Breast epithelium (tissue), 4 donors: Measurements from ENCODE around the gene FOSL1. TPM values are rescaled to one million over a fixed set of nuclear protein-coding genes. Genes with fewer than 3 reads are reported as not detected.

Source experiments
- DNase-seq, 2 donors: peaks; one replicate each; pipeline ENCODE4 v3.0.0-alpha.2; 2019; ENCODE audit warnings: low spot score in 2 of 2
- H3K27ac ChIP-seq, 2 donors: fragments of 200-600 bp; sonication (generic) in 1 of 2; one replicate each; pipeline ENCODE4 v1.5.1; 2016 to 2019; ENCODE audit warnings: mild to moderate bottlenecking in 1 of 2
- H3K27me3 ChIP-seq, 2 donors: fragments of 200-600 bp; sonication (generic) in 1 of 2; one replicate each; pipeline versions ENCODE4 v1.5.1 to v1.6.0; 2017 to 2019; ENCODE audit warnings: control low read depth in 1 of 2, mild to moderate bottlenecking in 1 of 2
- H3K36me3 ChIP-seq: fragments of 200-600 bp; one replicate; pipeline ENCODE4 v1.5.1; 2019
- H3K4me1 ChIP-seq, 2 donors: fragments of 200-600 bp; sonication (generic); one replicate each; pipeline ENCODE4 v1.5.1; 2016 to 2019; ENCODE audit warnings: control low read depth in 1 of 2
- H3K4me3 ChIP-seq, 3 donors: fragments of 200-600 bp; sonication (generic); 1 replicate in 2 of 3; 2 replicates in 1 of 3; pipeline ENCODE4 v1.5.1; 2016 to 2019; ENCODE audit warnings: mild to moderate bottlenecking in 3 of 3, moderate library complexity in 2 of 3
- H3K9me3 ChIP-seq, 2 donors: fragments of 200-600 bp; sonication (generic) in 1 of 2; one replicate each; pipeline ENCODE4 v1.5.1; 2016 to 2019; ENCODE audit warnings: control low read depth in 1 of 2
- POLR2A ChIP-seq: fragments of 450-650 bp; IDR thresholded peaks from one replicate; pipeline ENCODE4 v1.6.1; 2016; ENCODE audit warnings: antibody characterized with exemption, mild to moderate bottlenecking, moderate library complexity
- POLR2AphosphoS5 ChIP-seq, 3 donors: sonication (generic); formaldehyde crosslinking; IDR thresholded peaks; one replicate each; pipeline ENCODE4 v1.6.1; 2017; ENCODE audit warnings: antibody characterized with exemption in 3 of 3
- intact Hi-C: fragments of 100-400 bp; cut with DNase I; formaldehyde crosslinking; loops from one replicate; pipeline ENCODE4 v1.15.1; 2023; ENCODE audit warnings: low total_unique reads
- total RNA-seq, 3 donors: library from RNA; depleted of rRNA; stranded (reverse); fragments of >200 nt; gene quantifications; one replicate each; pipeline ENCODE4 v1.1.0, GENCODE V29; 2016
- TF ChIP-seq, protein P1 (sequence below), 3 donors: fragments of 450-650 bp; IDR thresholded peaks; one replicate each; pipeline ENCODE4 v1.5.1; 2016 to 2017; ENCODE audit warnings: antibody characterized with exemption in 3 of 3, mild to moderate bottlenecking in 3 of 3, moderate library complexity in 3 of 3

FOSL1 gene
- total RNA-seq, 3 donors from 2014 or later, result 2.4 to 17.0 (median 7.2) TPM

DNA sequence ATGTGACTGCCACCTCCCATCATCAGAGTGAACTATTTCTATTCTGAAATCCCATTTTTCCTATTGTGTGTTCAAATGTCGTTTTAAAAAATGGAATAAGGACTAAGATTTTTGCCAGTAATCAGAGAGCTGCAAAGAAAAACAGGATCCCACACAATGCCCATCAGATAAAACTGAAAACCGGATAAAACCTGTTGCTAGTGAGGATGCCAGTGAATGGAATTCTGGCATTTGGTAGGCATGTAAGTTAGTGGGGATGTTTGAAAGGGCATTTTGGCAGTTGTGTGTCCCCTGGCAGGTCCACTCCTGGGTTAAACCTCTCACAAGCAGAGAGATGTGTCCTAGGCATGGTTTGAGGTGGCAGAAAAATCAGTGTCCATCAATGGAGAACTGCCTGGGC lies 25.2 kb upstream of the FOSL1 start:
- Histone ChIP-seq H3K27me3 (no peaks in the 10 kb centered on the region), H3K4me3 (no peak overlapping the region), H3K9me3 (no peaks in the 10 kb centered on the region), H3K36me3 (no peaks in the 10 kb centered on the region), H3K4me1 (peaks cover 0 to 7% of the 10 kb centered on the region in 2 donors), H3K27ac (no peak overlapping the region)
- no peak for DNase-seq
- intact Hi-C loops, result no loop called here
- TF ChIP-seq POLR2A (no peak), POLR2AphosphoS5 (IDR thresholded peaks at IDR 0.05) (no peak)
- TF ChIP-seq, protein P1, sequence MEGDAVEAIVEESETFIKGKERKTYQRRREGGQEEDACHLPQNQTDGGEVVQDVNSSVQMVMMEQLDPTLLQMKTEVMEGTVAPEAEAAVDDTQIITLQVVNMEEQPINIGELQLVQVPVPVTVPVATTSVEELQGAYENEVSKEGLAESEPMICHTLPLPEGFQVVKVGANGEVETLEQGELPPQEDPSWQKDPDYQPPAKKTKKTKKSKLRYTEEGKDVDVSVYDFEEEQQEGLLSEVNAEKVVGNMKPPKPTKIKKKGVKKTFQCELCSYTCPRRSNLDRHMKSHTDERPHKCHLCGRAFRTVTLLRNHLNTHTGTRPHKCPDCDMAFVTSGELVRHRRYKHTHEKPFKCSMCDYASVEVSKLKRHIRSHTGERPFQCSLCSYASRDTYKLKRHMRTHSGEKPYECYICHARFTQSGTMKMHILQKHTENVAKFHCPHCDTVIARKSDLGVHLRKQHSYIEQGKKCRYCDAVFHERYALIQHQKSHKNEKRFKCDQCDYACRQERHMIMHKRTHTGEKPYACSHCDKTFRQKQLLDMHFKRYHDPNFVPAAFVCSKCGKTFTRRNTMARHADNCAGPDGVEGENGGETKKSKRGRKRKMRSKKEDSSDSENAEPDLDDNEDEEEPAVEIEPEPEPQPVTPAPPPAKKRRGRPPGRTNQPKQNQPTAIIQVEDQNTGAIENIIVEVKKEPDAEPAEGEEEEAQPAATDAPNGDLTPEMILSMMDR (IDR thresholded peaks at IDR 0.05), result no peak

DNA sequence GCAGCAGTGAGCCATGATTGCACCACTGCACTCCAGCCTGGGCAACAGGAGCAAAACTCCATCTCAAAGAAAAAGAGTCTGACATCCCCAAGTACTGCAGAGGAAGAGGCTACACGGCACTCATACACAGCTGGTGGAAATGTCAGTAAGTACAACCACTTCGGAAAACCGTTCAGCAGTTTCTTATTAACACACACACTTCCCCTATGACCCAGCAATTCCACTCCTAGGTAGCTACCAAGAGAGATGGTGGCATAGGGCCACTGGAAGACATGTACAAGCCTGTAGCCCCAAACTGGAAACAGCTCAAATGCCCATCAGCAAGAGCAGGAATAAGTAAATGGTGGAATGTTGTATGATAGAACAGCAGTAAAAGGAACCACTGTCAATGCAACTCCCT lies 22.4 kb upstream of the FOSL1 start:
- H3K27ac ChIP-seq, result no peak overlapping the region
- peaks cover 0 to 14% of the 10 kb centered on the region in 2 donors for H3K4me1 ChIP-seq
- TF ChIP-seq, protein P1 (IDR thresholded peaks at IDR 0.05), result no peak
- TF ChIP-seq POLR2A (no peak), POLR2AphosphoS5 (IDR thresholded peaks at IDR 0.05) (no peak)
- H3K27me3 ChIP-seq, result no peaks in the 10 kb centered on the region
- no peak for DNase-seq
- intact Hi-C loops, result no loop called here
- H3K9me3 ChIP-seq, result no peaks in the 10 kb centered on the region
- H3K4me3 ChIP-seq, result no peak overlapping the region
- no peaks in the 10 kb centered on the region for H3K36me3 ChIP-seq

DNA sequence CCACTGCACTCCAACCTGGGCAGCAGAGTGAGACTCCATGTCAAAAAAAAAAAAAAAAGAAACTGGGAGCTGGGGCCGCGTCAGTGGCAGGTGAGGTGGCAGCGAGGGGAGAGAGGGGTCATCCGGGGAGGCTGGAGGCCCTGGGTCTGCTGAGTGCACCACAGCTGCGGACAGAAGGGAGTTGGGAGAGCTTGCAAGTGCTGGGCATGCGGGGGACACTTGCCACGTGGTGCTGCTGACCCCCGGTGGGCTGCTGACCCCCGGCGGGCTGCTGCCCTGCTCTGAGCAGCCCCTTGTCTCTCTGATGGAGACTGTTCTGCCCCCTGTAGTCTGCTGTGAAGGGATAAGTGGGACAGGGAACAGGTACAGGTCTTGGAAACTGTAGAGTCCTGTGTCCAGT lies 21.7 kb upstream of the FOSL1 start:
- intact Hi-C loops, result no loop called here
- H3K27ac ChIP-seq, result no peak overlapping the region
- H3K4me1 ChIP-seq, result peaks cover 0 to 19% of the 10 kb centered on the region in 2 donors
- no peak for DNase-seq
- H3K4me3 ChIP-seq, result no peak overlapping the region
- no peaks in the 10 kb centered on the region for H3K27me3 ChIP-seq
- TF ChIP-seq POLR2AphosphoS5 (IDR thresholded peaks at IDR 0.05) (no peak), POLR2A (no peak)
- TF ChIP-seq, protein P1 (IDR thresholded peaks at IDR 0.05), result no peak
- H3K9me3 ChIP-seq, result no peaks in the 10 kb centered on the region
- H3K36me3 ChIP-seq, result no peaks in the 10 kb centered on the region

DNA sequence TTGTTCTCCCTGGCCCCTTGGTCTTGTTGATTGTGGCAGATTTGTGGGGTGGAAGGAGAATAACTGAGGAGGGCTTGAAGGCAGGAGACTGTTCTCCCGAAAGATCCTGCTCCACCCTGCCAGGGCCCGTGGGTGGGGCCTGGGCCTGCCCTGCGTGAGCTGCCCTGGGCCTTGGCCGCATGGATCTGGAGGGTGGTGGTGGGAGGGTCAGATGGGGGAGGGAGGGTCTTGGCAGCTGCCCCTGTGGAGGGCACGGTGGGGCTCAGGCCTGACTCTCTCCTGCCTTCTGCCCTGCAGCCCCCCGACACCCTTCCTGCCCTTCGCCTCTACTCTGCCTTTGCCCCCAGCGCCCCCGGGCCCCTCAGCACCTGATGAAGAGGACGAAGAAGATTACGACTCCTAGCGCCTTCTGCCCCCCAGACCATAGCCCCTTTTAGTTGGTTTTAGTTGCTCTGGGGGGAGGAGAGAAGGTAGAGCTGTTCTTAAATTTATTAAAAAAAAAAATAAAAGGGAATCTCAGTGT lies 20.9 kb upstream of the FOSL1 start:
- TF ChIP-seq POLR2AphosphoS5 (IDR thresholded peaks at IDR 0.05), result no peak
- TF ChIP-seq, protein P1 (IDR thresholded peaks at IDR 0.05), result no peak
- no peak for TF ChIP-seq POLR2A
- DNase-seq, result no peak
- Histone ChIP-seq H3K9me3 (no peaks in the 10 kb centered on the region), H3K4me1 (peaks cover 7 to 26% of the 10 kb centered on the region in 2 donors), H3K27ac (peak overlapping the region in 1 of 2 donors; percentile 99), H3K36me3 (no peaks in the 10 kb centered on the region), H3K4me3 (peak overlapping the region in 2 of 3 donors; percentile 95 to 98), H3K27me3 (no peaks in the 10 kb centered on the region)
- intact Hi-C loops, result no loop called here

DNA sequence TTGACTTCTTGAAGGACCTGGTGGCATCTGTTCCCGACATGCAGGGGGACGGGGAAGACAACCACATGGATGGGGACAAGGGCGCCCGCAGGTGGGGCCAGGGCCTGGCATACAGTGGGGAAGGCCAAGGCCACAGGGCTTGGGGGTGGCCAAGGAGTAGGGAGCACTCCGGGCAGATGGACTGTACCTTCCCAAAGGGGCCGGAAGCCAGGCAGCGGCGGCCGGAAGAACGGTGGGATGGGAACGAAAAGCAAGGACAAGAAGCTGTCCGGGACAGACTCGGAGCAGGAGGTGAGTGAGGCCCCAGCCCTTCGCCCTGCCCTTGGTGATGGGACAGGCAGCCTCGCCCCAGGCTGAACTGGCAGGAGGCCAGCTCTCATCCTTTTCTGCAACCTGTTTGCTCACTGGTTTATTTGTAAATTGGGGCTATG lies 20.2 kb upstream of the FOSL1 start:
- Histone ChIP-seq H3K27me3 (no peaks in the 10 kb centered on the region), H3K4me3 (peak overlapping the region; percentile 78 to 98 (median 95)), H3K4me1 (peaks cover 9 to 29% of the 10 kb centered on the region in 2 donors), H3K9me3 (no peaks in the 10 kb centered on the region), H3K27ac (peak overlapping the region; percentile 94 to 99), H3K36me3 (no peaks in the 10 kb centered on the region)
- no peak for DNase-seq
- TF ChIP-seq POLR2A, result no peak
- no peak for TF ChIP-seq POLR2AphosphoS5 (IDR thresholded peaks at IDR 0.05)
- TF ChIP-seq, protein P1 (IDR thresholded peaks at IDR 0.05), result no peak
- intact Hi-C loops, result loop anchor here (1.0 kb wide), 1 partner anchor 30 kb away; the partner anchor contains the start of gene CCDC85B
